RWPE2 (cell line): ENCODE measurements around the gene PSTPIP2.
A peak's percentile ranks its signal among the peaks of the same experiment; 100 is the strongest.
"Not testable (repeated sequence)": the region's sequence is repeated elsewhere in the genome, so short reads cannot be mapped to it uniquely, and the experiment has no call there.

Source experiments
- ATAC-seq: fragments of 200-7000 bp; cut with Tn5 transposase; 3 replicates; pipeline ENCODE4 v1.9.1; 2021; ENCODE audit warnings: low read depth
- DNase-seq: peaks from one replicate; pipeline ENCODE4 v3.0.0-alpha.2; 2020; ENCODE audit warnings: low spot score
- H3K27ac ChIP-seq: fragments of 450-650 bp; 2 replicates; pipeline ENCODE4 v1.5.1; 2017; ENCODE audit warnings: mild to moderate bottlenecking; ENCODE audit not compliant: poor library complexity, severe bottlenecking
- H3K27me3 ChIP-seq: fragments of 250-450 bp; sonication (Bioruptor Pico); 2 replicates; pipeline ENCODE4 v1.5.1; 2021; ENCODE audit warnings: mild to moderate bottlenecking, moderate library complexity; ENCODE audit not compliant: insufficient read depth, poor library complexity, severe bottlenecking
- H3K36me3 ChIP-seq: fragments of 250-450 bp; sonication (Bioruptor Pico); 2 replicates; pipeline ENCODE4 v1.5.1; 2020; ENCODE audit warnings: low read depth, mild to moderate bottlenecking, moderate library complexity
- H3K4me1 ChIP-seq: fragments of 250-450 bp; sonication (Bioruptor Pico); 2 replicates; pipeline ENCODE4 v1.5.1; 2021; ENCODE audit warnings: mild to moderate bottlenecking, moderate library complexity; ENCODE audit not compliant: insufficient read depth, poor library complexity, severe bottlenecking
- H3K4me3 ChIP-seq: fragments of 250-450 bp; sonication (Bioruptor Pico); 2 replicates; pipeline ENCODE4 v1.5.1; 2021; ENCODE audit warnings: mild to moderate bottlenecking, moderate library complexity; ENCODE audit not compliant: severe bottlenecking
- H3K9me3 ChIP-seq: fragments of 250-450 bp; sonication (Bioruptor Pico); 2 replicates; pipeline ENCODE4 v1.5.1; 2021; ENCODE audit warnings: mild to moderate bottlenecking, moderate library complexity; ENCODE audit not compliant: severe bottlenecking
- CTCF ChIP-seq: fragments of 450-650 bp; IDR thresholded peaks from one replicate; pipeline ENCODE4 v1.5.1; 2017; ENCODE audit warnings: mild to moderate bottlenecking, moderate library complexity; ENCODE audit not compliant: poor library complexity, severe bottlenecking

Gene PSTPIP2

GRCh38 chr18:45997700-45998151 lies 74.3 kb downstream of the PSTPIP2 start:
- Histone ChIP-seq H3K9me3 (peaks cover 4% of the 10 kb centered on the region), H3K36me3 (peaks cover 11% of the 10 kb centered on the region), H3K27me3 (no peaks in the 10 kb centered on the region), H3K27ac (no peak overlapping the region), H3K4me3 (no peak overlapping the region), H3K4me1 (peaks cover 11% of the 10 kb centered on the region)
- ATAC-seq = no peak
- no peak for TF ChIP-seq CTCF
- DNase-seq = no peak

DNA sequence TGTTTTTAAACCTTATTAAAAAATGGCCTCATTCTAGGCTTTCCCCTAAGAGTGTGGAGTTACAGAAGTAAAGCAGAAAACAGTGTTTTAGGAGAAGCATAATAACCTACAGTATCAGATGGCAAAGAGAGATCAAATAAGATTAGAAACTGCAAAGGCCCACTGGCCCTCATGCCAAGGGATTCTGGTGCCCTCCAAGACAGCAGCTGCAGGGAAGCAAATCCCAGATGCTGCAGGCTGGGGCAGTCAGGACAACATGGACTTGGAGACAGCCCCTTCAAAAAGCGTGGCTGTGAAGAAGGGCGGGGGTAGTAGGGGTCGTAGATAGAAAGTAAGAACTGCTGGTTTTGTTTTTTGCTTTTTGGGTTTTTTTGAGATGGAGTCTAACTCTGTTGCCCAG lies 76.6 kb downstream of the PSTPIP2 start:
- ATAC-seq = no peak
- Histone ChIP-seq H3K36me3 (peaks cover 16% of the 10 kb centered on the region), H3K9me3 (no peaks in the 10 kb centered on the region), H3K4me3 (no peak overlapping the region), H3K27me3 (no peaks in the 10 kb centered on the region), H3K27ac (no peak overlapping the region), H3K4me1 (peaks cover 11% of the 10 kb centered on the region)
- no peak for TF ChIP-seq CTCF
- no peak for DNase-seq

DNA sequence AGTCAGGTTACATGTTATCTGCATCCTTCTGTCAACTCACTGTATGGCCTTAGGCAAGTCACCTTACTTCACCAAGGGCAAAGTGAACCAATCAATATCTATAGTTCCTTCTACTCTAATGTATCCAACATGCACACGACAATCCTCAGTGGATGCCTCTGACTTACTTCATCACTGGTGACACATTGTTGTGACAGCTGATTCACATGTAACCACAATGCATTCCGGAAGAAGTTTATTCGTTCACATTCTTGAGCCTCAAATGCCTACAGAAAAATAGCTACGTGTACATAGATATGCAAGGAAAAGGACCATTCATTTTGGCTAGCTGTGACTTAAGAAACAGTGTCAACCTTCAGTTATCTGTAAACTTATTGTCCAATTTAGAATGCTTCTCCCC lies 78.6 kb downstream of the PSTPIP2 start:
- Histone ChIP-seq H3K27ac (no peak overlapping the region), H3K27me3 (no peaks in the 10 kb centered on the region), H3K9me3 (no peaks in the 10 kb centered on the region), H3K4me1 (peaks cover 11% of the 10 kb centered on the region), H3K36me3 (peaks cover 22% of the 10 kb centered on the region), H3K4me3 (no peak overlapping the region)
- TF ChIP-seq CTCF = no peak
- DNase-seq = no peak
- peak; percentile 52; the same call in 2 of the 3 replicates for ATAC-seq

GRCh38 chr18:45992527-45992926 lies 79.5 kb downstream of the PSTPIP2 start:
- not testable (repeated sequence) for ATAC-seq, H3K9me3 ChIP-seq, H3K4me3 ChIP-seq, DNase-seq, H3K27ac ChIP-seq, H3K27me3 ChIP-seq
- Histone ChIP-seq H3K4me1 (peaks cover 11% of the 10 kb centered on the region), H3K36me3 (peaks cover 27% of the 10 kb centered on the region)

DNA sequence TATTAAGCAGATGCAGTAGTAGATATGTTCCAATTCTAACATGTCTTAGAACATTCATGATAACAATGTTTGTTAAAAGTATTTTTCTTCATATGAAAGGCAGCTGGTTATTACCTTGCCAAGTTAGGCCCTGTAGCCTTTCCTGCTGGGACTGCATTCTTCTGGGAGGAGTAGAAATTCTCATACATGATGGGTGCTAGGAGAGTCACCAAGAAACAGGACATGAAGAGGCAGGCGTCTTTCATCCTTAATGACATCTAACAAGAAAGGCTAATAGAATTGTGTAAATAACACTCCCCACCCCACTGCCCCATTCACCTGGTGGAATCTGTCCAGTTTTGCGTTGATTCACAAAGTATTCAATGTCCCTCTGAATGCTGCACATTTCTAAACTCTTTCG lies 80.3 kb downstream of the PSTPIP2 start:
- DNase-seq (no peak), ATAC-seq (no peak)
- Histone ChIP-seq H3K27me3 (no peaks in the 10 kb centered on the region), H3K4me3 (no peak overlapping the region), H3K27ac (no peak overlapping the region), H3K36me3 (peaks cover 28% of the 10 kb centered on the region), H3K9me3 (no peaks in the 10 kb centered on the region), H3K4me1 (peaks cover 11% of the 10 kb centered on the region)
- TF ChIP-seq CTCF = no peak
